Spleen (tissue), 11 donors: ENCODE data around the gene ASPN. TPM values are rescaled to one million over a fixed set of nuclear protein-coding genes. Genes with fewer than 3 reads are reported as not detected.

Experiments used
- DNase-seq: peaks from one replicate; pipeline ENCODE4 v3.0.0-alpha.2; 2020
- H3K27ac ChIP-seq, 8 donors: fragments of 200-600 bp; sonication (generic) in 7 of 8; 1 replicate in 4 of 8; 2 replicates in 4 of 8; pipeline versions ENCODE4 v1.5.0 to v1.8.0; 2016 to 2021; ENCODE audit warnings: inconsistent platforms in 4 of 8, mild to moderate bottlenecking in 4 of 8, moderate library complexity in 1 of 8
- H3K27me3 ChIP-seq, 7 donors: fragments of 200-600 bp; sonication (generic) in 6 of 7; replicated peaks in 1 of 7; 1 replicate in 4 of 7; 2 replicates in 3 of 7; pipeline versions ENCODE4 v1.5.0 to v1.8.0; 2016 to 2021; ENCODE audit warnings: inconsistent platforms in 3 of 7, mild to moderate bottlenecking in 1 of 7
- H3K36me3 ChIP-seq, 6 donors: fragments of 200-600 bp; sonication (generic) in 5 of 6; 1 replicate in 4 of 6; 2 replicates in 2 of 6; pipeline versions ENCODE4 v1.5.0 to v1.8.0; 2016 to 2021; ENCODE audit warnings: inconsistent platforms in 2 of 6
- H3K4me1 ChIP-seq, 6 donors: fragments of 200-600 bp; sonication (generic) in 5 of 6; 1 replicate in 3 of 6; 2 replicates in 3 of 6; pipeline versions ENCODE4 v1.5.0 to v1.8.0; 2016 to 2021; ENCODE audit warnings: inconsistent platforms in 3 of 6
- H3K4me3 ChIP-seq, 8 donors: fragments of 200-600 bp; sonication (generic) in 7 of 8; 1 replicate in 4 of 8; 2 replicates in 4 of 8; pipeline versions ENCODE4 v1.5.0 to v1.8.0; 2016 to 2021; ENCODE audit warnings: inconsistent platforms in 4 of 8, mild to moderate bottlenecking in 4 of 8, moderate library complexity in 2 of 8
- H3K9me3 ChIP-seq, 8 donors: fragments of 200-600 bp; sonication (generic) in 7 of 8; 1 replicate in 4 of 8; 2 replicates in 4 of 8; pipeline versions ENCODE4 v1.5.0 to v1.8.0; 2016 to 2021; ENCODE audit warnings: inconsistent platforms in 4 of 8
- CTCF ChIP-seq, 11 experiments: fragments of 200-600 bp in 7 of 11; fragments of 450-650 bp in 4 of 11; sonication (generic) in 4 of 11; IDR thresholded peaks in 8 of 11; conservative IDR thresholded peaks in 3 of 11; 1 replicate in 7 of 11; 2 replicates in 4 of 11; pipeline versions ENCODE4 v1.4.0 to v1.8.0; 2016 to 2021; ENCODE audit warnings: antibody characterized with exemption in 11 of 11, inconsistent platforms in 4 of 11, mild to moderate bottlenecking in 1 of 11
- POLR2A ChIP-seq, 3 donors: fragments of 450-650 bp; IDR thresholded peaks; one replicate each; pipeline ENCODE4 v1.5.1; 2017; ENCODE audit warnings: antibody characterized with exemption in 3 of 3, mild to moderate bottlenecking in 1 of 3
- POLR2AphosphoS5 ChIP-seq, 3 donors: sonication (generic); formaldehyde crosslinking; IDR thresholded peaks; one replicate each; pipeline ENCODE4 v1.5.1; 2017; ENCODE audit warnings: antibody characterized with exemption in 3 of 3
- WGBS, 5 donors: extraction: QIAGEN DNeasy Blood & Tissue Kit in 3 of 5; methylation state at CpG; one replicate each; pipeline versions ENCODE4 v1.1.5 to v1.1.7; 2013 to 2018; 5-methylcytosine and 5-hydroxymethylcytosine counted together
- intact Hi-C: fragments of 100-400 bp; cut with DNase I; formaldehyde crosslinking; loops from one replicate; pipeline ENCODE4 v1.15.0; 2023; ENCODE audit warnings: low total_unique reads
- microRNA-seq, 3 donors: library from miRNA; unstranded; fragments of <30 nt; microRNA quantifications; one replicate each; pipeline versions ENCODE4 to v1.1.0, GENCODE V29; 2019 to 2020
- polyA plus RNA-seq, 3 donors: library from polyadenylated mRNA; stranded (reverse); fragments of 200-250 nt; gene quantifications; one replicate each; pipeline ENCODE4 v1.2.1, GENCODE V29; 2013
- small RNA-seq, 4 donors: library from RNA; depleted of rRNA; stranded (forward); fragments of <200 nt; gene quantifications; one replicate each; pipeline ENCODE3, GENCODE V24; 2016
- total RNA-seq, 7 donors: library from RNA; depleted of rRNA in 3 of 7; stranded (reverse); fragments of >200 nt in 3 of 7; fragmentation: NEBNext Ultra II Directional in 4 of 7; extraction: Animal tissue kit (Norgen Biotek cat#: 25700) in 4 of 7; gene quantifications; one replicate each; pipeline versions ENCODE4 v1.1.0 to v1.2.1, GENCODE V29; 2016 to 2021
- donor health status: healthy with polysubstance abuse.
- donor health status: DM: no; HTN: no; CAD: no; lungs with moderate emphysema.
- donor health status: DM: no; HTN: no; CAD: no.
- donor health status: Bipolar disorder and iron deficiency.
- donor health status: healthy.
- donor health status: DM: no; HTN: no; CAD: no.
- donor health status: DM: yes; HTN: yes; CAD: no.

The ASPN gene
- total and polyA plus RNA-seq, 10 donors, result 0.32 to 2.0 (median 0.93) TPM; not detected in 1

- Histone ChIP-seq H3K27me3 (no peaks in the 10 kb centered on the region), H3K27ac (no peak overlapping the region), H3K4me3 (no peak overlapping the region), H3K4me1 (peaks cover 0 to 20% (median 13%) of the 10 kb centered on the region in 6 donors), H3K9me3 (no peaks in the 10 kb centered on the region), H3K36me3 (no peaks in the 10 kb centered on the region)
- no peak for TF ChIP-seq CTCF (IDR thresholded peaks at IDR 0.05 in 8 of 11, conservative IDR thresholded peaks at IDR 0.05 in 3 of 11)
- no peak for TF ChIP-seq POLR2AphosphoS5 (IDR thresholded peaks at IDR 0.05)
- TF ChIP-seq POLR2A (IDR thresholded peaks at IDR 0.05), result no peak
- 90 to 100% (median 97%) methylated on average over 2 of the region's 2 CpGs for WGBS, 5 donors
- intact Hi-C loops, result no loop called here
- DNase-seq, result no peak
Observed at GRCh38 chr9:92408747-92409478, 73.4 kb downstream of the ASPN start.

- DNase-seq, result no peak
- no peak overlapping the region for H3K4me3 ChIP-seq
- H3K27ac ChIP-seq, result no peak overlapping the region
- no peaks in the 10 kb centered on the region for H3K9me3 ChIP-seq
- no peaks in the 10 kb centered on the region for H3K36me3 ChIP-seq
- intact Hi-C loops, result no loop called here
- H3K4me1 ChIP-seq, result peaks cover 0 to 20% (median 12%) of the 10 kb centered on the region in 6 donors
- H3K27me3 ChIP-seq, result no peaks in the 10 kb centered on the region
- no peak for TF ChIP-seq POLR2A (IDR thresholded peaks at IDR 0.05)
- no peak for TF ChIP-seq POLR2AphosphoS5 (IDR thresholded peaks at IDR 0.05)
- no peak for TF ChIP-seq CTCF (IDR thresholded peaks at IDR 0.05 in 8 of 11, conservative IDR thresholded peaks at IDR 0.05 in 3 of 11)
- WGBS, 5 donors, result 95 to 100% (median 96%) methylated on average over 2 of the region's 2 CpGs
Observed at GRCh38 chr9:92407818-92408217, 74.5 kb downstream of the ASPN start.

- DNase-seq, result peak; percentile 79
- no peaks in the 10 kb centered on the region for H3K36me3 ChIP-seq
- peak overlapping the region in 1 of 8 donors; percentile 50 for H3K4me3 ChIP-seq
- intact Hi-C loops, result no loop called here
- no peaks in the 10 kb centered on the region for H3K27me3 ChIP-seq
- peaks cover 0 to 20% (median 12%) of the 10 kb centered on the region in 6 donors for H3K4me1 ChIP-seq
- 15 to 29% (median 26%) methylated on average over 3 of the region's 3 CpGs for WGBS, 5 donors
- TF ChIP-seq CTCF (IDR thresholded peaks at IDR 0.05 in 8 of 11, conservative IDR thresholded peaks at IDR 0.05 in 3 of 11), result peak in 2 of 11 experiments; percentile 15 to 17
- TF ChIP-seq POLR2A (IDR thresholded peaks at IDR 0.05), result no peak
- peak in 1 of 3 donors; percentile 47 for TF ChIP-seq POLR2AphosphoS5 (IDR thresholded peaks at IDR 0.05)
- H3K27ac ChIP-seq, result peak overlapping the region in 6 of 8 donors; percentile 37 to 76 (median 64)
- no peaks in the 10 kb centered on the region for H3K9me3 ChIP-seq
Observed at GRCh38 chr9:92406477-92406876, 75.8 kb downstream of the ASPN start.

Small RNAs within 50 kb of the gene (microRNA-seq; reads per million reads assigned to microRNA genes)
- 0 reads per million in 3 donors for gene MIR4670

Small RNAs within 50 kb of the gene (small RNA-seq; reads per million reads assigned to genes)
- 0 reads per million in 4 donors for gene MIR4670

Other genes with a start within 250 kb of the ASPN start
- gene IARS1, start 188.8 kb downstream of the ASPN start, total RNA-seq, result 100 to 1,000 TPM in 1 of 7 donors, 10 to 100 TPM in 6; 58.3 to 110 (median 71.5) TPM
- 10 to 100 TPM; 16.0 to 25.6 (median 22.9) TPM for gene IARS1, start 188.8 kb downstream of the ASPN start, polyA plus RNA-seq
- gene NOL8, start 157.2 kb downstream of the ASPN start, total RNA-seq, result 10 to 100 TPM; 37.0 to 70.6 (median 43.4) TPM
- gene NOL8, start 157.2 kb downstream of the ASPN start, polyA plus RNA-seq, result 10 to 100 TPM; 29.9 to 38.2 (median 34.2) TPM
- gene CENPP, start 156.6 kb downstream of the ASPN start, total RNA-seq, result 10 to 100 TPM in 2 of 7 donors, 1 to 10 TPM in 5; 5.4 to 15.8 (median 6.9) TPM
- 1 to 10 TPM; 1.7 to 2.1 (median 2.0) TPM for gene CENPP, start 156.6 kb downstream of the ASPN start, polyA plus RNA-seq
- 1 to 10 TPM in 1 of 7 donors, under 1 TPM in 5, not detected in 1; 0.14 to 1.2 (median 0.61) TPM for gene OGN, start 77.9 kb downstream of the ASPN start, total RNA-seq
- 1 to 10 TPM in 1 of 3 donors, under 1 TPM in 2; 0.48 to 1.3 (median 0.57) TPM for gene OGN, start 77.9 kb downstream of the ASPN start, polyA plus RNA-seq
- under 1 TPM in 6 of 7 donors, not detected in 1; 0.10 to 0.85 (median 0.57) TPM for gene OMD, start 58.0 kb downstream of the ASPN start, total RNA-seq
- gene OMD, start 58.0 kb downstream of the ASPN start, polyA plus RNA-seq, result 1 to 10 TPM in 1 of 3 donors, under 1 TPM in 2; 0.28 to 1.0 (median 0.61) TPM
- gene ECM2, start 53.5 kb upstream of the ASPN start, total RNA-seq, result 1 to 10 TPM in 1 of 7 donors, under 1 TPM in 4, not detected in 2; 0.28 to 1.7 (median 0.49) TPM
- under 1 TPM; 0.22 to 0.68 (median 0.45) TPM for gene ECM2, start 53.5 kb upstream of the ASPN start, polyA plus RNA-seq
- 10 to 100 TPM in 6 of 7 donors, 1 to 10 TPM in 1; 10.0 to 14.6 (median 12.1) TPM for gene IPPK, start 187.6 kb upstream of the ASPN start, total RNA-seq
- gene IPPK, start 187.6 kb upstream of the ASPN start, polyA plus RNA-seq, result 1 to 10 TPM; 6.1 to 7.9 (median 6.4) TPM